SK-N-SH (cell line): ENCODE data around the gene CCDC9. TPM values are rescaled to one million over a fixed set of nuclear protein-coding genes. Genes with fewer than 3 reads are reported as not detected.

Source experiments
- CTCF ChIA-PET: fragments of 300-600, 350-600 bp; formaldehyde crosslinking; extraction: SDS; loops from one replicate; lab custom pipeline; 2021; lab: Yijun Ruan, JAX
- POLR2A ChIA-PET: fragments of 350-600 bp; sonication (Branson Sonifier 250); formaldehyde crosslinking; extraction: SDS; loops from one replicate; lab custom pipeline; 2020; ENCODE audit warnings: antibody characterized with exemption, inconsistent platforms; lab: Yijun Ruan, JAX
- DNase-seq: peaks from one replicate; pipeline ENCODE4 v3.0.0; 2012
- H2AFZ ChIP-seq: fragments of 200-600 bp; sonication (generic); 2 replicates; pipeline ENCODE4 v1.8.1; 2016; ENCODE audit warnings: antibody characterized with exemption, mild to moderate bottlenecking, low read depth
- H3F3A ChIP-seq: fragments of 200-600 bp; sonication (generic); replicated peaks from 2 replicates; pipeline ENCODE3; 2016; ENCODE audit warnings: antibody characterized with exemption, mild to moderate bottlenecking; ENCODE audit not compliant: insufficient read depth
- H3K27ac ChIP-seq, 2 experiments: fragments of 200-500 bp in 1 of 2; fragments of 200-600 bp in 1 of 2; sonication (Bioruptor generic) in 1 of 2; sonication (generic), shearing (Covaris generic) in 1 of 2; 2 replicates each; pipeline versions ENCODE4 v1.5.1 to v1.6.1; 2014 to 2016; ENCODE audit warnings: low read depth in 2 of 2, inconsistent platforms in 1 of 2, low read length in 1 of 2, mild to moderate bottlenecking in 1 of 2, mixed read lengths in 1 of 2
- H3K27me3 ChIP-seq: fragments of 200-600 bp; sonication (generic), shearing (Covaris generic); 2 replicates; pipeline ENCODE4 v1.6.1; 2016; ENCODE audit warnings: mixed run types; ENCODE audit not compliant: insufficient read depth
- H3K36me3 ChIP-seq, 2 experiments: fragments of 200-500 bp in 1 of 2; fragments of 200-600 bp in 1 of 2; sonication (Bioruptor generic) in 1 of 2; sonication (generic) in 1 of 2; replicated peaks in 1 of 2; 2 replicates each; pipeline versions ENCODE3 to v1.5.1; 2014 to 2016; ENCODE audit warnings: low read length in 1 of 2, mild to moderate bottlenecking in 1 of 2; ENCODE audit not compliant: insufficient read depth in 2 of 2, control insufficient read depth in 1 of 2
- H3K4me1 ChIP-seq, 2 experiments: fragments of 200-500 bp in 1 of 2; fragments of 200-600 bp in 1 of 2; sonication (Bioruptor generic) in 1 of 2; sonication (generic), shearing (Covaris generic) in 1 of 2; 2 replicates each; pipeline versions ENCODE4 v1.5.1 to v1.6.1; 2014 to 2016; ENCODE audit warnings: low read depth in 1 of 2, low read length in 1 of 2, mixed run types in 1 of 2; ENCODE audit not compliant: insufficient read depth in 2 of 2, control insufficient read depth in 1 of 2
- H3K4me2 ChIP-seq: fragments of 200-600 bp; sonication (generic), shearing (Covaris generic); 2 replicates; pipeline ENCODE4 v1.6.1; 2017; ENCODE audit warnings: mixed run types
- H3K4me3 ChIP-seq, 2 experiments: fragments of 200-500 bp in 1 of 2; fragments of 200-600 bp in 1 of 2; sonication (Bioruptor generic) in 1 of 2; sonication (generic), shearing (Covaris generic) in 1 of 2; 2 replicates each; pipeline versions ENCODE4 v1.5.1 to v1.8.1; 2014 to 2016; ENCODE audit warnings: low read depth in 2 of 2, inconsistent platforms in 1 of 2, low read length in 1 of 2, mild to moderate bottlenecking in 1 of 2, mixed read lengths in 1 of 2, moderate library complexity in 1 of 2
- H3K79me2 ChIP-seq: fragments of 200-600 bp; sonication (generic); 2 replicates; pipeline ENCODE4 v1.8.1; 2017; ENCODE audit warnings: mild to moderate bottlenecking; ENCODE audit not compliant: insufficient read depth
- H3K9ac ChIP-seq: fragments of 200-600 bp; sonication (generic); 2 replicates; pipeline ENCODE4 v1.6.1; 2017; ENCODE audit warnings: mixed run types
- H3K9me2 ChIP-seq: fragments of 200-600 bp; sonication (generic); 2 replicates; pipeline ENCODE4 v1.6.1; 2017; ENCODE audit warnings: mixed run types
- H3K9me3 ChIP-seq: fragments of 200-600 bp; sonication (generic); 2 replicates; pipeline ENCODE4 v1.6.1; 2017; ENCODE audit warnings: mixed run types, mild to moderate bottlenecking, moderate library complexity
- H4K20me1 ChIP-seq: fragments of 200-600 bp; sonication (generic); 2 replicates; pipeline ENCODE4 v1.6.1; 2017; ENCODE audit warnings: mild to moderate bottlenecking, mixed run types; ENCODE audit not compliant: insufficient read depth
- CHD2 ChIP-seq: fragments of 150-350 bp; IDR thresholded peaks from 2 replicates; pipeline ENCODE4 v1.6.1; 2018; ENCODE audit warnings: low read length; ENCODE audit not compliant: partially characterized antibody
- ELF1 ChIP-seq: IDR thresholded peaks from 2 replicates; pipeline ENCODE4 v1.4.0; 2012
- EP300 ChIP-seq, 2 experiments: IDR thresholded peaks; 2 replicates each; pipeline versions ENCODE4 v1.4.0 to v1.6.1; 2012; ENCODE audit warnings: borderline replicate concordance in 1 of 2, low read depth in 1 of 2, low read length in 1 of 2
- EZH2phosphoT487 ChIP-seq: fragments of 200-600 bp; sonication (generic); IDR thresholded peaks from 2 replicates; pipeline ENCODE4 v1.6.1; 2017; ENCODE audit warnings: low read depth, mixed run types, mild to moderate bottlenecking, antibody characterized with exemption, moderate library complexity, borderline replicate concordance
- FOXJ3 ChIP-seq: sonication (generic); formaldehyde crosslinking; IDR thresholded peaks from 2 replicates; pipeline ENCODE4 v1.5.1; 2020; ENCODE audit warnings: mild to moderate bottlenecking, missing genetic modification reagents
- GABPA ChIP-seq: IDR thresholded peaks from 2 replicates; pipeline ENCODE4 v1.4.0; 2012; ENCODE audit warnings: low read depth, mild to moderate bottlenecking
- JUND ChIP-seq: IDR thresholded peaks from 2 replicates; pipeline ENCODE4 v1.4.0; 2012
- MEF2A ChIP-seq: IDR thresholded peaks from 2 replicates; pipeline ENCODE4 v1.4.0; 2012; ENCODE audit warnings: low read depth, borderline replicate concordance
- NFIC ChIP-seq: IDR thresholded peaks from 2 replicates; pipeline ENCODE4 v1.4.0; 2012; ENCODE audit warnings: borderline replicate concordance
- POLR2AphosphoS5 ChIP-seq: IDR thresholded peaks from 2 replicates; pipeline ENCODE4 v1.6.1; 2012; ENCODE audit warnings: low read depth, low read length
- RAD21 ChIP-seq: IDR thresholded peaks from 2 replicates; pipeline ENCODE4 v1.6.1; 2012; ENCODE audit warnings: mild to moderate bottlenecking, low read length
- RCOR1 ChIP-seq: fragments of 150-350 bp; IDR thresholded peaks from 2 replicates; pipeline ENCODE4 v1.6.1; 2017; ENCODE audit warnings: antibody characterized with exemption, low read length
- RFX5 ChIP-seq: IDR thresholded peaks from 2 replicates; pipeline ENCODE4 v1.6.1; 2012; ENCODE audit warnings: mild to moderate bottlenecking, improper control_type of control experiment, low read length
- RXRA ChIP-seq: IDR thresholded peaks from 2 replicates; pipeline ENCODE4 v1.4.0; 2012; ENCODE audit warnings: low read depth, mild to moderate bottlenecking, borderline replicate concordance
- SIN3A ChIP-seq: IDR thresholded peaks from 2 replicates; pipeline ENCODE4 v1.6.1; 2012; ENCODE audit warnings: low read depth, mild to moderate bottlenecking, low read length, moderate library complexity, borderline replicate concordance
- SMC3 ChIP-seq: IDR thresholded peaks from 2 replicates; pipeline ENCODE4 v1.6.1; 2012; ENCODE audit warnings: low read depth, low read length, improper control_type of control experiment
- TCF12 ChIP-seq: IDR thresholded peaks from 2 replicates; pipeline ENCODE4 v1.4.0; 2012
- TEAD4 ChIP-seq: IDR thresholded peaks from 2 replicates; pipeline ENCODE4 v1.4.0; 2012; ENCODE audit warnings: mild to moderate bottlenecking, borderline replicate concordance; ENCODE audit not compliant: insufficient read depth
- WGBS: methylation state at CpG from one replicate; pipeline ENCODE4 v1.1.6; 2017; ENCODE audit warnings: low lambda C conversion rate; 5-methylcytosine and 5-hydroxymethylcytosine counted together
- polyA plus RNA-seq, 3 experiments: library from polyadenylated mRNA; depleted of rRNA; stranded (reverse); fragments of >200 nt; gene quantifications; 2 replicates each; pipeline ENCODE4 v1.2.3, GENCODE V29; 2012
- TF ChIP-seq, protein P1 (sequence below): IDR thresholded peaks from 2 replicates; pipeline ENCODE4 v1.6.1; 2012; ENCODE audit warnings: mild to moderate bottlenecking, low read depth, low read length, moderate library complexity
- TF ChIP-seq, protein P2 (sequence below): fragments of 150-350 bp; IDR thresholded peaks from 2 replicates; pipeline ENCODE4 v1.6.1; 2017; ENCODE audit warnings: antibody characterized with exemption, low read length, low read depth, borderline replicate concordance
- TF ChIP-seq, protein P3 (sequence below): fragments of 150-350 bp; IDR thresholded peaks from 2 replicates; pipeline ENCODE4 v1.6.1; 2016; ENCODE audit warnings: mild to moderate bottlenecking, low read depth, low read length
- TF ChIP-seq, protein P4 (sequence below): IDR thresholded peaks from 2 replicates; pipeline ENCODE4 v1.4.0; 2012; ENCODE audit warnings: low read depth, borderline replicate concordance

The CCDC9 gene
- polyA plus RNA-seq, 1 of the 3 experiments (the other 2 are of a cell fraction): 12.4 TPM

DNA sequence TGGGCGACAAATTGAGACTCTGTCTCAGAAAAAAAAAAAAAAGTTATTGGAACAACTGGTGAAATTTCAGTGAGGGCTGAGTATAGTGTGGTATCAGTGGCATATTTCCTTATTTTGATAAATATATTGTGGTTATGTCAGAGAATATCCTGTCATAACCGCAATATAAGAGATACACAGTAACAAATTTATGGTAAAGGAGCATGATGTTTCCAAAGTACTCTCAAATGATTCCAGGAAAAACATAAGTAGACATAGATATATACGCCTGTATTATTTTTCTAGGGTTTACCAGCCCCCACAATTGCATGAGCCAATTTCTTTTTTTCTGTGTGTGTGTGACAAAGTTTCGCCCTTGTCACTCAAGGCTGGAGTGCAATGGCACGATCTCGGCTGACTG, 47.6 kb downstream of the CCDC9 start (continued):
- no peak for TF ChIP-seq CHD2
- TF ChIP-seq NFIC: no peak
- TF ChIP-seq, protein P1, sequence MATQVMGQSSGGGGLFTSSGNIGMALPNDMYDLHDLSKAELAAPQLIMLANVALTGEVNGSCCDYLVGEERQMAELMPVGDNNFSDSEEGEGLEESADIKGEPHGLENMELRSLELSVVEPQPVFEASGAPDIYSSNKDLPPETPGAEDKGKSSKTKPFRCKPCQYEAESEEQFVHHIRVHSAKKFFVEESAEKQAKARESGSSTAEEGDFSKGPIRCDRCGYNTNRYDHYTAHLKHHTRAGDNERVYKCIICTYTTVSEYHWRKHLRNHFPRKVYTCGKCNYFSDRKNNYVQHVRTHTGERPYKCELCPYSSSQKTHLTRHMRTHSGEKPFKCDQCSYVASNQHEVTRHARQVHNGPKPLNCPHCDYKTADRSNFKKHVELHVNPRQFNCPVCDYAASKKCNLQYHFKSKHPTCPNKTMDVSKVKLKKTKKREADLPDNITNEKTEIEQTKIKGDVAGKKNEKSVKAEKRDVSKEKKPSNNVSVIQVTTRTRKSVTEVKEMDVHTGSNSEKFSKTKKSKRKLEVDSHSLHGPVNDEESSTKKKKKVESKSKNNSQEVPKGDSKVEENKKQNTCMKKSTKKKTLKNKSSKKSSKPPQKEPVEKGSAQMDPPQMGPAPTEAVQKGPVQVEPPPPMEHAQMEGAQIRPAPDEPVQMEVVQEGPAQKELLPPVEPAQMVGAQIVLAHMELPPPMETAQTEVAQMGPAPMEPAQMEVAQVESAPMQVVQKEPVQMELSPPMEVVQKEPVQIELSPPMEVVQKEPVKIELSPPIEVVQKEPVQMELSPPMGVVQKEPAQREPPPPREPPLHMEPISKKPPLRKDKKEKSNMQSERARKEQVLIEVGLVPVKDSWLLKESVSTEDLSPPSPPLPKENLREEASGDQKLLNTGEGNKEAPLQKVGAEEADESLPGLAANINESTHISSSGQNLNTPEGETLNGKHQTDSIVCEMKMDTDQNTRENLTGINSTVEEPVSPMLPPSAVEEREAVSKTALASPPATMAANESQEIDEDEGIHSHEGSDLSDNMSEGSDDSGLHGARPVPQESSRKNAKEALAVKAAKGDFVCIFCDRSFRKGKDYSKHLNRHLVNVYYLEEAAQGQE: no peak
- TF ChIP-seq SIN3A: no peak
- TF ChIP-seq FOXJ3 (CRISPR knock-in tag): no peak

DNA sequence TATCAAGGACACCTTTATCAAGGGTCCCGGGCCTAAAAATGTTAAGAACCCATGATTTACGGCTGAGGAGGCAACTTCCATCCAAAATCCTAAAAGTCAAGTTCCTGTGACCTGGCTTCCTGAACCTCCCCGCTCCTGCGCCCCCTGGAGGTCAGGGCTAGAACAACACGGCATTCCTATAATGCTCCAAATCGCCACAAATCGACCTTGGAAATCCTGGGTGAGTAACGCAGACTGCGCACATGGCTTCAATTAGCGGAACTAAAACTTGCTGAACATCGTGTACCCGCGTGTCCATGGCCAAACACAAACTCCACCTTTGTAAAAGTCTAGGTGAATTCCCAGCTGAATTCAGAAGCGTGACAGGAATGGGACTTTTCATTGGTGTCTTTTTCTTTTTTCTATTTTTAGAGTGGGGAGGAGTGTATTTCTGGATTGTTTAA, 49.0 kb downstream of the CCDC9 start:
- H3K4me3 ChIP-seq: peak overlapping the region in 1 of 2 experiments; percentile 42; a peak in 1 of 4 replicates
- peaks cover 12% of the 10 kb centered on the region for H3K27me3 ChIP-seq
- 2% methylated on average over 14 of the region's 14 CpGs for WGBS
- H4K20me1 ChIP-seq: no peaks in the 10 kb centered on the region
- no peak overlapping the region for H3K9ac ChIP-seq
- peak overlapping the region; percentile 89 for H2AFZ ChIP-seq
- peaks cover 10% of the 10 kb centered on the region for H3F3A ChIP-seq
- DNase-seq: peak; percentile 81
- no peak overlapping the region for H3K27ac ChIP-seq
- no peaks in the 10 kb centered on the region for H3K9me3 ChIP-seq
- ChIA-PET POLR2A (no interaction called here), CTCF (interaction anchor here (0.6 to 2.5 kb wide), 28 partner anchors 9 to 1617 kb away, joined by 3 to 19 read pairs (median 4); partner anchors contain the start of genes DHX34 and INAFM1)
- peak overlapping the region; percentile 73 for H3K4me2 ChIP-seq
- H3K79me2 ChIP-seq: no peaks in the 10 kb centered on the region
- no peaks in the 10 kb centered on the region; a peak in 1 of 4 replicates for H3K4me1 ChIP-seq
- no peaks in the 10 kb centered on the region for H3K9me2 ChIP-seq
- no peaks in the 10 kb centered on the region for H3K36me3 ChIP-seq
- TF ChIP-seq RFX5 (no peak), TCF12 (peak; percentile 96), JUND (no peak), EZH2phosphoT487 (no peak), RAD21 (peak; percentile 54), EP300 (IDR thresholded peaks at IDR 0.05; ENCODE audit: borderline replicate concordance in 1 of 2, low read depth in 1 of 2, low read length in 1 of 2) (no peak), RCOR1 (no peak), CHD2 (no peak), SIN3A (0 out of 2 replicates have a peak, but pooled peaks have one; percentile 61), SMC3 (peak; percentile 56), GABPA (no peak), MEF2A (no peak), RXRA (no peak), ELF1 (no peak), POLR2AphosphoS5 (peak; percentile 27; the same call in 1 of the 2 replicates), FOXJ3 (CRISPR knock-in tag) (no peak), TEAD4 (no peak)
- TF ChIP-seq, protein P1: no peak
- TF ChIP-seq, protein P2, sequence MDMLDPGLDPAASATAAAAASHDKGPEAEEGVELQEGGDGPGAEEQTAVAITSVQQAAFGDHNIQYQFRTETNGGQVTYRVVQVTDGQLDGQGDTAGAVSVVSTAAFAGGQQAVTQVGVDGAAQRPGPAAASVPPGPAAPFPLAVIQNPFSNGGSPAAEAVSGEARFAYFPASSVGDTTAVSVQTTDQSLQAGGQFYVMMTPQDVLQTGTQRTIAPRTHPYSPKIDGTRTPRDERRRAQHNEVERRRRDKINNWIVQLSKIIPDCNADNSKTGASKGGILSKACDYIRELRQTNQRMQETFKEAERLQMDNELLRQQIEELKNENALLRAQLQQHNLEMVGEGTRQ: no peak
- TF ChIP-seq, protein P3, sequence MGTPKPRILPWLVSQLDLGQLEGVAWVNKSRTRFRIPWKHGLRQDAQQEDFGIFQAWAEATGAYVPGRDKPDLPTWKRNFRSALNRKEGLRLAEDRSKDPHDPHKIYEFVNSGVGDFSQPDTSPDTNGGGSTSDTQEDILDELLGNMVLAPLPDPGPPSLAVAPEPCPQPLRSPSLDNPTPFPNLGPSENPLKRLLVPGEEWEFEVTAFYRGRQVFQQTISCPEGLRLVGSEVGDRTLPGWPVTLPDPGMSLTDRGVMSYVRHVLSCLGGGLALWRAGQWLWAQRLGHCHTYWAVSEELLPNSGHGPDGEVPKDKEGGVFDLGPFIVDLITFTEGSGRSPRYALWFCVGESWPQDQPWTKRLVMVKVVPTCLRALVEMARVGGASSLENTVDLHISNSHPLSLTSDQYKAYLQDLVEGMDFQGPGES: no peak
- TF ChIP-seq, protein P4, sequence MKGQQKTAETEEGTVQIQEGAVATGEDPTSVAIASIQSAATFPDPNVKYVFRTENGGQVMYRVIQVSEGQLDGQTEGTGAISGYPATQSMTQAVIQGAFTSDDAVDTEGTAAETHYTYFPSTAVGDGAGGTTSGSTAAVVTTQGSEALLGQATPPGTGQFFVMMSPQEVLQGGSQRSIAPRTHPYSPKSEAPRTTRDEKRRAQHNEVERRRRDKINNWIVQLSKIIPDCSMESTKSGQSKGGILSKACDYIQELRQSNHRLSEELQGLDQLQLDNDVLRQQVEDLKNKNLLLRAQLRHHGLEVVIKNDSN: no peak
